HCT116 (cell line): ENCODE results near the gene DBF4. TPM values are rescaled to one million over a fixed set of nuclear protein-coding genes. Genes with fewer than 3 reads are reported as not detected.

Source experiments
- ATAC-seq: fragments of 200-7000 bp; cut with Tn5 transposase; 2 replicates; pipeline ENCODE4 v1.9.1; 2020; ENCODE audit warnings: mild to moderate bottlenecking, moderate library complexity
- BruUV-seq: library from RNA; stranded (reverse); fragments of 400-500 nt; replicated peaks from 2 replicates; lab custom pipeline; 2021; lab: Mats Ljungman, UMichigan
- CTCF ChIA-PET: fragments of 300-600 bp; sonication (Branson Sonifier 250); formaldehyde crosslinking; loops from one replicate; lab custom pipeline; 2021; ENCODE audit warnings: antibody characterized with exemption; lab: Charles Lee
- POLR2A ChIA-PET: fragments of 300-600, 350-600 bp; sonication (Branson Sonifier 250); formaldehyde crosslinking; loops from one replicate; lab custom pipeline; 2021; ENCODE audit warnings: antibody characterized with exemption; lab: Charles Lee
- RAD21 ChIA-PET, 2 experiments: fragments of 300-600 bp; sonication (Branson Sonifier 250); formaldehyde crosslinking; loops; one replicate each; lab custom pipeline; 2023; ENCODE audit warnings: low total read pairs in 2 of 2; ENCODE audit not compliant: uncharacterized antibody in 2 of 2, unreplicated experiment in 2 of 2, low non-redundant PET in 1 of 2; lab: Charles Lee
- DNase-seq: peaks from one replicate; pipeline ENCODE4 v3.0.0-alpha.2; 2010; ENCODE audit warnings: low read depth, low spot score
- H2AFZ ChIP-seq: fragments of 200-600 bp; shearing (Covaris generic), sonication (generic); 2 replicates; pipeline ENCODE4 v1.6.1; 2017; ENCODE audit warnings: low read depth, mixed run types, mixed read lengths, antibody characterized with exemption, low read length; ENCODE audit not compliant: poor library complexity, severe bottlenecking
- H3K27ac ChIP-seq: 2 replicates; pipeline ENCODE4 v1.5.1; 2012; ENCODE audit warnings: low read depth, low read length
- H3K27me3 ChIP-seq: fragments of 200-600 bp; sonication (generic); 2 replicates; pipeline ENCODE4 v1.6.1; 2016; ENCODE audit warnings: mixed run types, low read length, mixed read lengths; ENCODE audit not compliant: insufficient read depth
- H3K36me3 ChIP-seq, 2 experiments: fragments of 200-500 bp in 1 of 2; fragments of 200-600 bp in 1 of 2; sonication (Bioruptor generic) in 1 of 2; sonication (generic) in 1 of 2; 2 replicates each; pipeline versions ENCODE4 v1.5.1 to v1.6.1; 2014 to 2016; ENCODE audit warnings: low read length in 2 of 2, inconsistent platforms in 1 of 2, mixed read lengths in 1 of 2, mixed run types in 1 of 2; ENCODE audit not compliant: insufficient read depth in 2 of 2, control insufficient read depth in 1 of 2
- H3K4me1 ChIP-seq, 2 experiments: fragments of 200-600 bp in 1 of 2; sonication (generic) in 1 of 2; 2 replicates each; pipeline versions ENCODE4 v1.5.1 to v1.6.1; 2012 to 2017; ENCODE audit warnings: low read length in 2 of 2, inconsistent platforms in 1 of 2, mild to moderate bottlenecking in 1 of 2, mixed read lengths in 1 of 2, mixed run types in 1 of 2, moderate library complexity in 1 of 2; ENCODE audit not compliant: insufficient read depth in 2 of 2, control insufficient read depth in 1 of 2
- H3K4me2 ChIP-seq: fragments of 200-600 bp; sonication (generic); 2 replicates; pipeline ENCODE4 v1.6.1; 2017; ENCODE audit warnings: mixed run types, low read length, mixed read lengths
- H3K4me3 ChIP-seq, 2 experiments: fragments of 200-600 bp in 1 of 2; sonication (generic) in 1 of 2; replicated peaks in 1 of 2; 2 replicates each; pipeline ENCODE4 v1.5.1; 2011 to 2016; ENCODE audit warnings: low read length in 2 of 2, control low read depth in 1 of 2, low read depth in 1 of 2, mild to moderate bottlenecking in 1 of 2, mixed read lengths in 1 of 2, mixed run types in 1 of 2
- H3K79me2 ChIP-seq: fragments of 200-600 bp; sonication (generic); 2 replicates; pipeline ENCODE4 v1.6.1; 2017; ENCODE audit warnings: mild to moderate bottlenecking, mixed run types, low read length, moderate library complexity, mixed read lengths; ENCODE audit not compliant: insufficient read depth
- H3K9ac ChIP-seq: fragments of 200-600 bp; sonication (generic); 2 replicates; pipeline ENCODE4 v1.6.1; 2016; ENCODE audit warnings: low read length, mixed read lengths
- H3K9me2 ChIP-seq: fragments of 200-600 bp; sonication (generic), shearing (Covaris generic); 2 replicates; pipeline ENCODE4 v1.6.1; 2017; ENCODE audit warnings: mixed run types, mild to moderate bottlenecking, moderate library complexity; ENCODE audit not compliant: insufficient read depth
- H3K9me3 ChIP-seq, 2 experiments: fragments of 200-500 bp in 1 of 2; fragments of 200-600 bp in 1 of 2; sonication (Bioruptor generic) in 1 of 2; sonication (generic) in 1 of 2; 2 replicates each; pipeline ENCODE4 v1.6.1; 2014 to 2017; ENCODE audit warnings: low read length in 2 of 2, mixed read lengths in 2 of 2, inconsistent platforms in 1 of 2, low read depth in 1 of 2, mild to moderate bottlenecking in 1 of 2, mixed run types in 1 of 2, moderate library complexity in 1 of 2; ENCODE audit not compliant: control insufficient read depth in 1 of 2, insufficient read depth in 1 of 2
- H4K20me1 ChIP-seq: fragments of 200-600 bp; sonication (generic), shearing (Covaris generic); 2 replicates; pipeline ENCODE4 v1.6.1; 2017; ENCODE audit warnings: mixed run types, mild to moderate bottlenecking, moderate library complexity; ENCODE audit not compliant: insufficient read depth
- ATF3 ChIP-seq: IDR thresholded peaks from 2 replicates; pipeline ENCODE4 v1.6.1; 2012
- CBX3 ChIP-seq: IDR thresholded peaks from 2 replicates; pipeline ENCODE4 v1.6.1; 2012; ENCODE audit warnings: low read depth
- ELF1 ChIP-seq: IDR thresholded peaks from 2 replicates; pipeline ENCODE4 v1.6.1; 2012; ENCODE audit warnings: low read depth, borderline replicate concordance
- EZH2 ChIP-seq: fragments of 200-600 bp; sonication (generic); IDR thresholded peaks from 2 replicates; pipeline ENCODE4 v1.6.1; 2017; ENCODE audit warnings: antibody characterized with exemption, mixed run types
- EZH2phosphoT487 ChIP-seq: fragments of 200-600 bp; IDR thresholded peaks from 2 replicates; pipeline ENCODE4 v1.6.1; 2018; ENCODE audit warnings: antibody characterized with exemption, borderline replicate concordance
- FOSL1 ChIP-seq: IDR thresholded peaks from 2 replicates; pipeline ENCODE4 v1.6.1; 2012; ENCODE audit warnings: low read depth
- JUND ChIP-seq: IDR thresholded peaks from 2 replicates; pipeline ENCODE4 v1.6.1; 2012
- POLR2A ChIP-seq: IDR thresholded peaks from 2 replicates; pipeline ENCODE4 v1.7.0; 2011; ENCODE audit warnings: borderline replicate concordance; ENCODE audit not compliant: insufficient read depth, insufficient read length; ENCODE audit errors: extremely low read depth
- RAD21 ChIP-seq: IDR thresholded peaks from 2 replicates; pipeline ENCODE4 v1.6.1; 2012; ENCODE audit warnings: low read depth, mild to moderate bottlenecking
- REST ChIP-seq: IDR thresholded peaks from 2 replicates; pipeline ENCODE4 v1.6.1; 2012; ENCODE audit warnings: low read depth
- SIN3A ChIP-seq: IDR thresholded peaks from 2 replicates; pipeline ENCODE4 v1.6.1; 2012; ENCODE audit warnings: low read depth
- SRF ChIP-seq: IDR thresholded peaks from 2 replicates; pipeline ENCODE4 v1.6.1; 2012; ENCODE audit warnings: low read depth
- TCF7L2 ChIP-seq: IDR thresholded peaks from 2 replicates; pipeline ENCODE4 v1.7.0; 2011; ENCODE audit warnings: borderline replicate concordance, inconsistent platforms; ENCODE audit not compliant: insufficient read depth, insufficient read length; ENCODE audit errors: extremely low read depth
- YY1 ChIP-seq: IDR thresholded peaks from 2 replicates; pipeline ENCODE4 v1.6.1; 2011; ENCODE audit warnings: low read length, low read depth, moderate library complexity, mild to moderate bottlenecking; ENCODE audit not compliant: insufficient replicate concordance; ENCODE audit errors: extremely low read depth
- ZFX ChIP-seq: fragments of 450-650 bp; IDR thresholded peaks from 2 replicates; pipeline ENCODE4 v1.6.1; 2017
- intact Hi-C: fragments of 100-400 bp; cut with micrococcal nuclease; formaldehyde crosslinking; loops from 2 replicates; pipeline ENCODE4 v1.10.0; 2022
- total RNA-seq: library from RNA; stranded (reverse); gene quantifications from one replicate; pipeline ENCODE4 v1.2.1, GENCODE V29; 2021; ENCODE audit not compliant: unreplicated experiment
- TF ChIP-seq, protein P1 (sequence below): IDR thresholded peaks from 2 replicates; pipeline ENCODE4 v1.6.1; 2011; ENCODE audit warnings: mild to moderate bottlenecking, low read length, moderate library complexity; ENCODE audit not compliant: insufficient replicate concordance; ENCODE audit errors: extremely low read depth
- TF ChIP-seq, protein P2 (sequence below): IDR thresholded peaks from 2 replicates; pipeline ENCODE4 v1.6.1; 2012

Gene DBF4
- total RNA-seq, 1 experiment from 2014 or later = 62.2 TPM

DNA sequence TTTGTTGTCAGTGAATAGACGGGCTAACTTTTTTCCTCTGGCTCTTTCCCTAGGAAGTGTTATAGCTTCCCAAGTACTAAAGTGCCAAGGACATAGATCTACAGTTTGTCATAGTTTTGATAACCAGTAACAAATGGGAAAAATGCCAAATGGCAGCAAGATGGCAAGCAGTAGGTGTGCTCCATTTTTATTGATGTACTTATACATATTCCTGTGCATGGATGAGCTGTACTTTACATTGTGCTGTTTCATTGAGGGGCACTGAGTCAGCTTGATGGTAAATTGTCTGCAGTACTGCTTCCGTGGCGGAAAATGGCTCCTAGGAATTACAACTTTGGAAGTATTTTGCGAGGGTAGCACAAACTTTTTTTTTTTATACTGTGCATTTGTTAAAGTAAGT lies 64.8 kb downstream of the DBF4 start (continued):
- no peak for TF ChIP-seq REST
- TF ChIP-seq SIN3A = no peak

- intact Hi-C loops = no loop called here
- DNase-seq (no peak), ATAC-seq (no peak)
- Histone ChIP-seq H3K27ac (no peak overlapping the region), H3K27me3 (no peaks in the 10 kb centered on the region), H2AFZ (no peak overlapping the region), H3K9ac (no peak overlapping the region), H4K20me1 (no peaks in the 10 kb centered on the region), H3K79me2 (no peaks in the 10 kb centered on the region), H3K9me2 (no peaks in the 10 kb centered on the region), H3K4me1 (no peaks in the 10 kb centered on the region), H3K36me3 (no peaks in the 10 kb centered on the region), H3K9me3 (no peaks in the 10 kb centered on the region), H3K4me2 (no peak overlapping the region), H3K4me3 (no peak overlapping the region)
- ChIA-PET RAD21 (no interaction called here), CTCF (no interaction called here), POLR2A (no interaction called here)
- no TSS peak for BruUV-seq
- TF ChIP-seq, protein P1, sequence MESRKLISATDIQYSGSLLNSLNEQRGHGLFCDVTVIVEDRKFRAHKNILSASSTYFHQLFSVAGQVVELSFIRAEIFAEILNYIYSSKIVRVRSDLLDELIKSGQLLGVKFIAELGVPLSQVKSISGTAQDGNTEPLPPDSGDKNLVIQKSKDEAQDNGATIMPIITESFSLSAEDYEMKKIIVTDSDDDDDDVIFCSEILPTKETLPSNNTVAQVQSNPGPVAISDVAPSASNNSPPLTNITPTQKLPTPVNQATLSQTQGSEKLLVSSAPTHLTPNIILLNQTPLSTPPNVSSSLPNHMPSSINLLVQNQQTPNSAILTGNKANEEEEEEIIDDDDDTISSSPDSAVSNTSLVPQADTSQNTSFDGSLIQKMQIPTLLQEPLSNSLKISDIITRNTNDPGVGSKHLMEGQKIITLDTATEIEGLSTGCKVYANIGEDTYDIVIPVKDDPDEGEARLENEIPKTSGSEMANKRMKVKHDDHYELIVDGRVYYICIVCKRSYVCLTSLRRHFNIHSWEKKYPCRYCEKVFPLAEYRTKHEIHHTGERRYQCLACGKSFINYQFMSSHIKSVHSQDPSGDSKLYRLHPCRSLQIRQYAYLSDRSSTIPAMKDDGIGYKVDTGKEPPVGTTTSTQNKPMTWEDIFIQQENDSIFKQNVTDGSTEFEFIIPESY = no peak
- TF ChIP-seq CBX3 = no peak
- no peak for TF ChIP-seq ELF1
- no peak for TF ChIP-seq TCF7L2
- no peak for TF ChIP-seq JUND
- TF ChIP-seq YY1 = no peak
- no peak for TF ChIP-seq FOSL1
- TF ChIP-seq EZH2 = no peak
- no peak for TF ChIP-seq POLR2A
- TF ChIP-seq ZFX = no peak
- TF ChIP-seq SIN3A = no peak
- TF ChIP-seq ATF3 = no peak
- TF ChIP-seq RAD21 = no peak
- TF ChIP-seq SRF = no peak
- TF ChIP-seq, protein P2, sequence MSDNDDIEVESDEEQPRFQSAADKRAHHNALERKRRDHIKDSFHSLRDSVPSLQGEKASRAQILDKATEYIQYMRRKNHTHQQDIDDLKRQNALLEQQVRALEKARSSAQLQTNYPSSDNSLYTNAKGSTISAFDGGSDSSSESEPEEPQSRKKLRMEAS = no peak
- no peak for TF ChIP-seq REST
- TF ChIP-seq EZH2phosphoT487 = no peak
Observed at GRCh38 chr7:87944547-87944946, 68.3 kb downstream of the DBF4 start.
